GM08714 (cell line): ENCODE data around the gene LLGL1.

Source experiments
- H3K4me3 ChIP-seq: fragments of 200-500 bp; sonication (Bioruptor generic); 2 replicates; pipeline ENCODE4 v1.5.1; 2014; ENCODE audit warnings: mild to moderate bottlenecking, low read length, inconsistent platforms
- ZNF274 ChIP-seq: IDR thresholded peaks from 2 replicates; pipeline ENCODE4 v1.6.1; 2012; ENCODE audit warnings: mild to moderate bottlenecking, low read depth, low read length

Gene LLGL1

DNA sequence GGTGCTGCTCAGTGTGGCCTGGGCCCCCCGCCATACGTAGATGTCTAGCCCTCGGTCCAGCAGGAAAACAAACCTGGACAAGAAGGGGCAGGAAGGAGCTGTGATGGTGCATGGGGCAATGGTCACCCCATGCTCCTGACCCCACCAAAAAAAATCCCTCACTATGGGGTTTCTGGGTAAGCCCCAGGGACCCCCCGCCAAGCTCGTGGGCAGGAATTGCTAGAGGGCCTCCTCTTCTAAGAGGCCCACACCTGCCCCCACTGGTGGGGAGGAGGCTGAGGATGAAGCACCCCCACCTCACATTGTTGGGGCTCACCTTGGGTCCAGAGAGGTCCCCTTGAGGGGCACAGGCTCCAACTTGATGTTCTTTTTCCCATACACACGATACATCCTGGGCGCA lies 23.4 kb downstream of the LLGL1 start:
- no peak overlapping the region for H3K4me3 ChIP-seq
- no peak for TF ChIP-seq ZNF274

DNA sequence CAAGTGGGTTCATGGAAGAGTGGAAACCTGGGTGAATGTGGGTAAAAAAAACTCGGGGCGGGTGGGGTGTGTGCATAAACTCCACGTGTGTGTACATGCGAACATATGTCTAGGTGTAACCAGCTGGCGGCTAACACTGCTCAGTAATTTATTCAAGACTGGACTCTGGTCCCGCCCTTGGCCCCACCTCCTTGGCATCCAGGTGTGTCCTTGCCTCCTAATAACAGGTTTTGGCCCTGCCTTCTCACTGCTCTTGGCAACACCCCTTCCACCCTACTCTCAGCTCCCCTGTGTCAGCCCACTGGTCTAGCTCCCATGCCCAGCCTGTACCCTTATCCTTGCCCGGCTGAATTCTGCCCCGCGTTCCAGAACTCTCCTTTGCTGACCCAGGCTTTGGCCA lies 24.8 kb downstream of the LLGL1 start:
- no peak for TF ChIP-seq ZNF274
- H3K4me3 ChIP-seq = no peak overlapping the region

GRCh38 chr17:18250708-18251107 lies 25.3 kb downstream of the LLGL1 start:
- TF ChIP-seq ZNF274 = no peak
- H3K4me3 ChIP-seq = no peak overlapping the region

GRCh38 chr17:18251204-18251603 lies 25.8 kb downstream of the LLGL1 start:
- no peak overlapping the region for H3K4me3 ChIP-seq

GRCh38 chr17:18252160-18252559 lies 26.7 kb downstream of the LLGL1 start:
- no peak for TF ChIP-seq ZNF274
- no peak overlapping the region for H3K4me3 ChIP-seq

More at GRCh38 chr17:18251204-18251603, 25.8 kb downstream of the LLGL1 start:
- no peak for TF ChIP-seq ZNF274

GRCh38 chr17:18253187-18253884 lies 27.9 kb downstream of the LLGL1 start:
- H3K4me3 ChIP-seq = no peak overlapping the region
- TF ChIP-seq ZNF274 = no peak

DNA sequence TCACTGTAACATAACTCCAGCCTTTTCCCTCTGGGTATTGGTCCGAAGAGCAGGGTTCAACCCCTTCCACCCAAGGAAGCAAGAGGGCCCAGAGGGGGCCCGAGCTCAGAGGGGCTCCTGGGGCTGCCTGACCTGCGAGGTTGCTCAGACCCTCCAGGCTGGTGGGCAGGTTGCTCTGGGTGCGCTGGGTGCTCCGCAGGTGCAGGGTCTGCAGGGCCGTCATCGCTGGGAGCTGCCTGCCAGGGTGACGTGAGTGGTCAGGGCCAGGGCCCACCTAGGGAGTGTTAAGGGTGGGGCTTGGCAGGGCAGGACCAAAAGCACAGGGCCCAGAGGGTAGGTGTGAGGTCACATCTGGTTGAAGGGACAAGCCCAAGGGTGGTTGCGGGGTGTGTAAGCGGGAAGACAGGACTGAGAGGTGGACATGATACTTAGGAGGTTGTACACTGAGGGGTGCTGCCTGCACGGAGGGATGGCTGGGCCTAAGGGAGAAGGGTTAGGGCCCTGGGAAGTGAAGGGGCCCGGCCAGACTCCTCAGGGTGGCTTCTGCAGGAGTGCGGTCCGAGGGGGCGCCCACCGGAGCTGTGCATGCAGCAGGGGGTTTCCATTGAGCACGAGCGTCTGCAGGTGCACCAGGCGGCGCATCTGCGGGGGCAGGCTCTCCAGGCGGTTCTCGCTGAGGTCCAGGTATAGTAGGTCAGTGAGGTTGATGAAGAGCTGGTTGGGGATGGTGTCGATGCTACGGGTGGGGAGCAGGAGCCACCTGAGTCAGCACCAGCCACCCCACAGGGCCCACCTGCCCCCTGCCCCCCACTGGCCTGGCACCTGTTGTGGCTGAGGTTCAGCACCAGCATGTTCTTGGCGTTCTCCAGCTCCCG lies 28.7 kb downstream of the LLGL1 start:
- TF ChIP-seq ZNF274 = no peak
- H3K4me3 ChIP-seq = no peak overlapping the region

DNA sequence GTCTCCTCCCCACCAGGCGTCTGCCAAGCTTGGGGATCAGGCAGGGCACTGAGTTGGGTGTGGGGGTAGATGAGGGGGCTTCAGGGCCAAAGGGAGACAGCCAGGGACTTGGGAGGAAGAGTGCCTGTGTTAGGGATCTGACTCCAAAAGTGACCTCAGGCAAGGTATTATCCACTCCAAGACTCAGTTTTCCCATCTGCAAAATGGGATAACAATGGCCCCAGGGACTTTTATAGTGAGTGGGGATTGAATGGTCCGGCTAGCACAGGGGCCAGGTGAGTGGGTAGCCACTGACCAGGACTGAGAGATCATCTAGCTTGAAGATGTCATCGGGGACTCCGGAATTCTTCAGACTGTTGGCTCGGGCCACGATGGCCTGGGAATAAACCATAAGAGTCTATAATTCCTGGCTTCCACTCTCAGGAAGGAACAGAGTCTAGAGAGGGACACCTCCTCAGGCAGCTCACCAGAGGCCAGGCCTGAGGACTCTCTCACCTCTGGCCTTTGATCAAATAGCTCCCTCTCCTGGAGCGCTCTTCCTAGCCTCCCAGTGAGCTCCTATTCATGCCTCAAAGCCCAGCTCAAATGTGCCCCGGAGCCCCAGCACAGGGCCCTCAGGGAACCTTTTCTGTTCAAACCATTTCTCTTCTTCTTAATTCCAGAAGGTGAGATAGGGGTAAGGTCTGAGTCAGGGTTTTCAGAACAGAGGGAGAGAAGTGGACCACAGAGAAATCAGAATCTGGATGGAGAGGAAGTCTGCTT lies 29.6 kb downstream of the LLGL1 start:
- TF ChIP-seq ZNF274 = no peak
- no peak overlapping the region for H3K4me3 ChIP-seq

DNA sequence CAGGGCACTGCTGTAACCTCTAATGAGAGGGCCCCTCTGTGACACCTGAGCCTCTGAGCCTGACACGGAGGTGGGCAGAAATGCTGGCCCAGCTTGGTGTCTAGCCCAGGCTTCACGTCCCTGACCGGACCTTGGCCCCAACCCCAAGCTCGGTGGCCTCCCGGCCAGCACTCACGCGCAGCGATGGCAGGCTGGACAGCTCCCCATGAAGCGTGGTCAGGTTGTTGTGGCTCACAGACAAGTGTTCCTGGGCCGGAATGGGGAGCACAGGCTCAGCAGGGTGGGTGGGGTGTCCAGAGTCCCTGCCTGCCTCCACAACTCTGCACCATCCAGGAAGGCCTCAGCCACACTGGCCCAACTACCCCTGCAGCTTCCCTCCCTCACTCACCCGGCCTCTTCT lies 30.9 kb downstream of the LLGL1 start:
- TF ChIP-seq ZNF274 = no peak
- H3K4me3 ChIP-seq = no peak overlapping the region

- H3K4me3 ChIP-seq = no peak overlapping the region
- no peak for TF ChIP-seq ZNF274
Measured at GRCh38 chr17:18256776-18257175, 31.3 kb downstream of the LLGL1 start.

GRCh38 chr17:18257268-18257981 lies 32.0 kb downstream of the LLGL1 start:
- no peak for TF ChIP-seq ZNF274
- H3K4me3 ChIP-seq = peak overlapping the region; percentile 79

DNA sequence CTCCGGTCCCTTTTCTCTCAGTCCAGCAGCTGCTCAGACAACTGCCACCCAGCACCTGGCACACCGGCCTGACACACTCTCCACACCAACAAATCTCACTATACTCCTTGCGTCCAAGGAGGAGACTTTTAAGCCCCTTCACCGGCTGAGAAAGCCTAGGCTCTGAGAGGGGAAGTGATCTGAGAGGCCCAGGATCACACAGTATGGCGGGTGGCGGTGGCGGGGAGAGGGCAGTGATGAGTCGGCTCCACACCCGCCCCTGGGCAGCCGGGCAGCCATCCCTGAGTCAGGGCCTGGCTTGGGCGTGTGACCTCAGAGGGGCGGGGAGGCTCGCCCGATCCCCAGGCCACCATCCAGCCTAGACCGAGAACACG lies 32.5 kb downstream of the LLGL1 start:
- peak overlapping the region; percentile 79 for H3K4me3 ChIP-seq
- no peak for TF ChIP-seq ZNF274

DNA sequence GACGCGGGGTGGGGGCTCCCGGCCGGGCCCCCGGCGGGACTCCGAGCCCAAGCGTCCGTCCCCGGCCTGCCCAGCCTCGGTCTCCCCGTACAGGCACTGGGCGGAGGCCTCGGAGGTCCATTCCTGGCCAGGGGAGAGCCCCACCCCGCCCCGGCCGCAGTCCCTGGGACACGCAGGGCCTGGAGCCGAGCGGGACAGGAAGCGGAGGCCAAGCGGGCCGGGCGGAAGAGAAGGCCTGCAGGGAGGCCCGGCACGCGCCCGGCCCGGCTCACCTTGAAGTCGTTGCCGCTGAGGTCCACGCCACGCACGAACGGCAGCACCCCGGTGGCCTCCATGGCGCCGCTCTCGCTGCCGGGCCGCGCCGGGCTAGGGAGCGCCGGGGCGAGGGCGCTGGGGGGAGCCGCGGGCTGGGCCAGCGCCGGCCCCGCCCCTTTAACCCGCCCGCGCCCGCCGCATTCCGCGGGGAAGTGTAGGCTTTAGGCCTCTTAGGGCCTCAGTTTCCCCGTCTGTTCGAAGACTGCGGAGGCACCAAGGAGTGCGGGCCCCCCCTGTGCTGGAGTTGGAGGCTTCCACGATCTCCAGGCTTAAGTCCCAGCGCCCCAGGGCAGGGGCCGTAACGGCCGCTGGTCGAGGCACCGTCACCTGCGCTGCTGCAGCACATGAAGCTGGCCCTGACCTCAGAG lies 33.1 kb downstream of the LLGL1 start, which contains the start of gene FLII:
FLII (minus strand) TSS at position 383 of the 683 bp plus-strand sequence; CDS start at position 335, 48 bp downstream.
- no peak for TF ChIP-seq ZNF274
- peak within 1 kb of the TSS; percentile 79 for H3K4me3 ChIP-seq
